Karpas-422 (cell line): ENCODE measurements around the gene SLCO3A1. TPM values are rescaled to one million over a fixed set of nuclear protein-coding genes. Genes with fewer than 3 reads are reported as not detected.

Experiments
- DNase-seq: peaks from one replicate; pipeline ENCODE4 v3.0.0-alpha.2; 2015
- H2AFZ ChIP-seq: fragments of 200-600 bp; sonication (generic); 2 replicates; pipeline ENCODE4 v1.6.1; 2014; ENCODE audit warnings: antibody characterized with exemption, low read length, mixed read lengths
- H3K27ac ChIP-seq: fragments of 200-600 bp; sonication (generic); 2 replicates; pipeline ENCODE4 v1.5.1; 2014; ENCODE audit warnings: mild to moderate bottlenecking, low read length, moderate library complexity
- H3K27me3 ChIP-seq: fragments of 200-600 bp; sonication (generic); 2 replicates; pipeline ENCODE4 v1.6.1; 2014; ENCODE audit warnings: low read length, mixed read lengths
- H3K36me3 ChIP-seq: fragments of 200-600 bp; sonication (generic); 2 replicates; pipeline ENCODE4 v1.6.1; 2014; ENCODE audit warnings: low read length, mixed read lengths; ENCODE audit not compliant: insufficient read depth
- H3K4me1 ChIP-seq: fragments of 200-600 bp; sonication (generic); 2 replicates; pipeline ENCODE4 v1.6.1; 2014; ENCODE audit warnings: mild to moderate bottlenecking, low read length, mixed read lengths
- H3K4me2 ChIP-seq: fragments of 200-600 bp; sonication (generic); 2 replicates; pipeline ENCODE4 v1.6.1; 2014; ENCODE audit warnings: low read length, low read depth, mild to moderate bottlenecking; ENCODE audit not compliant: poor library complexity, severe bottlenecking
- H3K4me3 ChIP-seq: fragments of 200-600 bp; sonication (generic); 2 replicates; pipeline ENCODE4 v1.5.1; 2014; ENCODE audit warnings: mild to moderate bottlenecking, antibody characterized with exemption, low read length, mixed read lengths
- H3K79me2 ChIP-seq: fragments of 200-600 bp; sonication (generic); 2 replicates; pipeline ENCODE4 v1.6.1; 2014; ENCODE audit warnings: mild to moderate bottlenecking, low read length, mixed read lengths
- H3K9ac ChIP-seq: fragments of 200-600 bp; sonication (generic); 2 replicates; pipeline ENCODE4 v1.6.0; 2014; ENCODE audit warnings: low read length
- H3K9me2 ChIP-seq: fragments of 200-600 bp; sonication (generic), shearing (Covaris generic); replicated peaks from 2 replicates; pipeline ENCODE4 v1.6.0; 2014; ENCODE audit warnings: mild to moderate bottlenecking, low read length, moderate library complexity; ENCODE audit not compliant: insufficient read depth
- H3K9me3 ChIP-seq: fragments of 300-700, 200-600 bp; sonication (generic); 2 replicates; pipeline ENCODE4 v1.6.1; 2014; ENCODE audit warnings: low read length, mixed read lengths
- H4K20me1 ChIP-seq: fragments of 200-600 bp; sonication (generic); 2 replicates; pipeline ENCODE4 v1.6.1; 2014; ENCODE audit warnings: mild to moderate bottlenecking, antibody characterized with exemption, low read length, low read depth; ENCODE audit not compliant: insufficient read depth
- total RNA-seq: library from RNA; depleted of rRNA; stranded (reverse); fragments of >200 nt; shearing (Covaris generic); gene quantifications from 2 replicates; pipeline ENCODE4 v1.2.3, GENCODE V29; 2014; ENCODE audit warnings: low replicate concordance

Gene SLCO3A1
- total RNA-seq, 1 experiment from 2014 or later: 36.2 TPM

DNA sequence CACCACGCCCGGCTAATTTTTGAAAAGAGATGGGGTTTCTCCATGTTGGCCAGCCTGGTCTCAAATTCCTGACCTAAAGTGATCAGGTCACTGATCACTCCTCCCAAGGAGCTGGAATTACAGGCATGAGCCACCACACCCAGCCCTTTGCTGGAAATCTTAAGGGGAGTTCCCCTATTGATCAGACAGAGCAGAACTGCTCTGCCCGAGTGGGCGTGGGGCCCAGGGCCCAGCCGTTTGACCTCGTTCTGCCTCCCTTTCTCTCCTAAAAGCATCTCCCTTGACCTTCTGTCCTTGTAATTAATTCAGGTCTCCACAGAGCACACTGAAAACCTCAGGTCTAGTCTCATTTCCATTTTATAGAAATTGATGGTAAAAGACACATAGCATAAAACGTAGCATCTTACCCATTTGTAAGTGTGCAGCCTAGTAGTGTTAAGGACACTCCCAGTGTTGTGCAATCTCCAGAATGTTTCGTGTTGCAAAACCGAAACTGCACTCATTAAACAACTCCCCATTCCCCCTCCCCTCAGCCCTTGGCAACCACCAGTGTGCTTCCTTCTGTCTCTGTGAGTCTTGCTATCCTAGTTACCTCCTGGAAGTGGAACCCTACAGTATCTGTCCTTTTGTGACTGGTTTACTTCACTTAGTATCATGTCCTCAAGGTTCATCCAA is 89.3 kb downstream of the SLCO3A1 start:
- H3K9me3 ChIP-seq: no peaks in the 10 kb centered on the region
- H3K4me2 ChIP-seq: peak overlapping the region; percentile 1
- no peak overlapping the region for H3K27ac ChIP-seq
- no peak overlapping the region for H3K4me3 ChIP-seq
- H2AFZ ChIP-seq: no peak overlapping the region
- H3K9me2 ChIP-seq: no peaks in the 10 kb centered on the region
- H3K79me2 ChIP-seq: peaks cover 100% of the 10 kb centered on the region
- H3K36me3 ChIP-seq: no peaks in the 10 kb centered on the region
- DNase-seq: peak; percentile 58
- H3K4me1 ChIP-seq: peaks cover 46% of the 10 kb centered on the region
- peaks cover 34% of the 10 kb centered on the region for H4K20me1 ChIP-seq
- H3K27me3 ChIP-seq: no peaks in the 10 kb centered on the region
- H3K9ac ChIP-seq: no peak overlapping the region

DNA sequence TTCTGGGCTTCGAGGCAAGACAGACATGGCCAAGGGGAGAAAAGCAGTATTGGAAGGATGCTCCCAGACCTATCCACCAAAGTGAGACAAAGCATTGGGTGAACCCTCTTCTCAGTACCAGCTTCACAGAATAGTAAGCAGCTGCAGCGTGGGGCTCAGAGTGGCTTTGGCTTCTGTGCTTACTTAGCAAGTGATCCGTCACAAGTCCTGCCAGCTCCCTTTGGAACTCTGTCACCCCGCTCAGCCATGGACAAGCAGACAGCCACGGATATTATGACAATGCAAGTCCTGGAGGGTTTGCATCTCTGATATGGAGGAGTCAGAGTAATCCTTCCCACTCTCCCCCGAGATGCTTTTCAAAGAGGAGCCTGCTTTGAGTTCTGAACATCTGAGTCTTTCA is 90.8 kb downstream of the SLCO3A1 start:
- H3K79me2 ChIP-seq: peaks cover 100% of the 10 kb centered on the region

DNA sequence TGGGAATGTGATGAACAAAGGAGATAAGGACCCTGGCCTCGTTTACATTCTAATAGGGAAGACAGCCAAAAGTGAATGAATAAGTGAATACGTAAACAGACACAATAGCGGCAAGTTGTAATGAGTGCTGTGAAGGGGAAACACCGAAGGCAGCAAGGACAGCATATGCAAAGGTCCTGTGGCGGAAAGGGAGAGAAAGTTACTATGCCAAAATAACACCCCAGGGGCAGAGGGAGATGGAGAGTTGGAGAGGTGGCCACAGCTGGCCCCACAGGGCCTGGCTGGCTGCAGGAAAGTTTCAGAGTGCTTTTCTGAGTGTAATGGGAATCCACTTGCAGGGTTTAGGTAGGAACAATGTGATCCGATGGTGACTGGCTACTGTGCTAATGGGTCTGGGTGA is 91.9 kb downstream of the SLCO3A1 start:
- H3K79me2 ChIP-seq: peaks cover 100% of the 10 kb centered on the region
- no peak for DNase-seq
- no peaks in the 10 kb centered on the region for H3K27me3 ChIP-seq
- no peaks in the 10 kb centered on the region for H3K9me2 ChIP-seq
- no peak overlapping the region for H2AFZ ChIP-seq
- no peaks in the 10 kb centered on the region for H3K36me3 ChIP-seq
- no peaks in the 10 kb centered on the region for H3K9me3 ChIP-seq
- peaks cover 43% of the 10 kb centered on the region for H4K20me1 ChIP-seq
- no peak overlapping the region for H3K27ac ChIP-seq
- peaks cover 44% of the 10 kb centered on the region for H3K4me1 ChIP-seq
- no peak overlapping the region for H3K4me2 ChIP-seq
- H3K4me3 ChIP-seq: no peak overlapping the region
- H3K9ac ChIP-seq: no peak overlapping the region

More for the DNA sequence above, 90.8 kb downstream of the SLCO3A1 start:
- H2AFZ ChIP-seq: no peak overlapping the region
- no peaks in the 10 kb centered on the region for H3K36me3 ChIP-seq
- H3K9ac ChIP-seq: no peak overlapping the region
- H3K27ac ChIP-seq: no peak overlapping the region
- H3K9me2 ChIP-seq: no peaks in the 10 kb centered on the region
- H3K4me1 ChIP-seq: peaks cover 48% of the 10 kb centered on the region
- no peak for DNase-seq
- H4K20me1 ChIP-seq: peaks cover 43% of the 10 kb centered on the region
- H3K4me3 ChIP-seq: no peak overlapping the region
- H3K27me3 ChIP-seq: no peaks in the 10 kb centered on the region
- no peak overlapping the region for H3K4me2 ChIP-seq
- no peaks in the 10 kb centered on the region for H3K9me3 ChIP-seq

GRCh38 chr15:91946075-91946474 is 92.6 kb downstream of the SLCO3A1 start:
- peaks cover 44% of the 10 kb centered on the region for H3K4me1 ChIP-seq
- H4K20me1 ChIP-seq: peaks cover 41% of the 10 kb centered on the region

GRCh38 chr15:91946581-91947292 is 93.2 kb downstream of the SLCO3A1 start:
- Histone ChIP-seq H3K4me3 (no peak overlapping the region), H4K20me1 (peaks cover 39% of the 10 kb centered on the region), H3K9me3 (no peaks in the 10 kb centered on the region), H3K4me2 (no peak overlapping the region), H3K4me1 (peaks cover 43% of the 10 kb centered on the region), H3K9me2 (no peaks in the 10 kb centered on the region), H2AFZ (no peak overlapping the region), H3K79me2 (peaks cover 100% of the 10 kb centered on the region), H3K9ac (no peak overlapping the region), H3K27ac (no peak overlapping the region), H3K27me3 (no peaks in the 10 kb centered on the region), H3K36me3 (no peaks in the 10 kb centered on the region)
- DNase-seq: no peak

More at GRCh38 chr15:91946075-91946474, 92.6 kb downstream of the SLCO3A1 start:
- peaks cover 100% of the 10 kb centered on the region for H3K79me2 ChIP-seq
- H3K9me2 ChIP-seq: no peaks in the 10 kb centered on the region
- no peak overlapping the region for H3K4me2 ChIP-seq
- H3K9me3 ChIP-seq: no peaks in the 10 kb centered on the region
- no peaks in the 10 kb centered on the region for H3K36me3 ChIP-seq
- H3K27ac ChIP-seq: no peak overlapping the region
- H2AFZ ChIP-seq: no peak overlapping the region
- no peaks in the 10 kb centered on the region for H3K27me3 ChIP-seq
- H3K4me3 ChIP-seq: no peak overlapping the region
- DNase-seq: no peak
- H3K9ac ChIP-seq: no peak overlapping the region

DNA sequence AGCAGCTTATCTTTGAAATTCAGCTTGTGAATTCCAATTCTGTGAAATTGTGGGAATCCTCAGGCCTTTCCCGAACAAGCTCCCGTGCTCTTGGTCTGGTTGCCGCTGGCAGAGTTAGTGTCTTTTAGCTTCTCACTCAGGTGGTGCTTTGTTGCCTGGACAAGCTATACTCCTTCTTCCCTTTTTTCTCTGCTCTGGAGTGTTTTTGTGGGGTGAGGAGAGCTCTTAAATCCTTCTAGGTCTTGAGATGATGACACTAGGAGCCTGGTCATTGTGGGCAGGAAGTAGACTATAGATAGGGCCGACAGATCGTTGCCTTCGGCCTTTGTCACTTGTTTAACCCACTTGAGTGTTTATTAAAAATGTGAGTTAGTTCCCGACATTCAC is 93.8 kb downstream of the SLCO3A1 start:
- Histone ChIP-seq H3K4me1 (peaks cover 43% of the 10 kb centered on the region), H3K27ac (no peak overlapping the region), H3K79me2 (peaks cover 100% of the 10 kb centered on the region), H2AFZ (no peak overlapping the region), H3K27me3 (no peaks in the 10 kb centered on the region), H3K4me2 (no peak overlapping the region), H3K9me2 (no peaks in the 10 kb centered on the region), H3K9me3 (no peaks in the 10 kb centered on the region), H3K36me3 (no peaks in the 10 kb centered on the region), H4K20me1 (peaks cover 45% of the 10 kb centered on the region), H3K4me3 (no peak overlapping the region), H3K9ac (no peak overlapping the region)
- no peak for DNase-seq

- H3K9me3 ChIP-seq: no peaks in the 10 kb centered on the region
- DNase-seq: no peak
- H3K4me1 ChIP-seq: peaks cover 43% of the 10 kb centered on the region
- no peak overlapping the region for H3K4me2 ChIP-seq
- H3K9me2 ChIP-seq: no peaks in the 10 kb centered on the region
- no peaks in the 10 kb centered on the region for H3K27me3 ChIP-seq
- no peak overlapping the region for H3K4me3 ChIP-seq
- H3K36me3 ChIP-seq: no peaks in the 10 kb centered on the region
- peaks cover 50% of the 10 kb centered on the region for H4K20me1 ChIP-seq
- H3K79me2 ChIP-seq: peaks cover 100% of the 10 kb centered on the region
- H2AFZ ChIP-seq: no peak overlapping the region
- H3K9ac ChIP-seq: no peak overlapping the region
- H3K27ac ChIP-seq: no peak overlapping the region
These were observed 94.4 kb downstream of the SLCO3A1 start for GRCh38 chr15:91947683-91948608.

GRCh38 chr15:91949361-91949760 is 95.9 kb downstream of the SLCO3A1 start:
- Histone ChIP-seq H2AFZ (no peak overlapping the region), H3K4me2 (no peak overlapping the region), H3K79me2 (peaks cover 100% of the 10 kb centered on the region), H3K27me3 (no peaks in the 10 kb centered on the region), H4K20me1 (peaks cover 54% of the 10 kb centered on the region), H3K4me3 (no peak overlapping the region), H3K9ac (no peak overlapping the region), H3K9me3 (no peaks in the 10 kb centered on the region), H3K9me2 (no peaks in the 10 kb centered on the region), H3K4me1 (peaks cover 53% of the 10 kb centered on the region), H3K36me3 (no peaks in the 10 kb centered on the region), H3K27ac (no peak overlapping the region)
- DNase-seq: no peak
